HEK293 (cell line): ENCODE results near the gene NEURL1.
A peak's percentile ranks its signal among the peaks of the same experiment; 100 is the strongest.

Experiments
- GLIS1 ChIP-seq: fragments of 450-650 bp; formaldehyde crosslinking; IDR thresholded peaks from 2 replicates; pipeline ENCODE4 v1.5.1; 2016; ENCODE audit warnings: missing biosample characterization, missing genetic modification characterization
- KLF10 ChIP-seq: fragments of 450-650 bp; IDR thresholded peaks from 2 replicates; pipeline ENCODE4 v1.5.1; 2018; ENCODE audit warnings: missing biosample characterization, mild to moderate bottlenecking, missing genetic modification characterization
- KLF16 ChIP-seq: fragments of 450-650 bp; formaldehyde crosslinking; IDR thresholded peaks from 2 replicates; pipeline ENCODE4 v1.5.1; 2017; ENCODE audit warnings: missing biosample characterization, missing genetic modification characterization
- SP3 ChIP-seq: fragments of 450-650 bp; formaldehyde crosslinking; IDR thresholded peaks from 2 replicates; pipeline ENCODE4 v1.5.1; 2016; ENCODE audit warnings: missing biosample characterization, missing genetic modification characterization
- ZBTB20 ChIP-seq: fragments of 450-650 bp; formaldehyde crosslinking; IDR thresholded peaks from 2 replicates; pipeline ENCODE4 v1.5.1; 2016; ENCODE audit warnings: missing biosample characterization, missing genetic modification characterization
- ZFP3 ChIP-seq: fragments of 450-650 bp; formaldehyde crosslinking; IDR thresholded peaks from 2 replicates; pipeline ENCODE4 v1.5.1; 2016; ENCODE audit warnings: low read depth, missing biosample characterization, missing genetic modification characterization
- ZNF169 ChIP-seq: fragments of 450-650 bp; formaldehyde crosslinking; IDR thresholded peaks from 2 replicates; pipeline ENCODE4 v1.5.1; 2016; ENCODE audit warnings: missing biosample characterization, missing genetic modification characterization
- ZNF214 ChIP-seq: fragments of 450-650 bp; formaldehyde crosslinking; IDR thresholded peaks from 2 replicates; pipeline ENCODE4 v1.5.1; 2017; ENCODE audit warnings: missing biosample characterization, mild to moderate bottlenecking, missing genetic modification characterization, borderline replicate concordance
- ZNF302 ChIP-seq: fragments of 450-650 bp; formaldehyde crosslinking; IDR thresholded peaks from 2 replicates; pipeline ENCODE4 v1.5.1; 2016; ENCODE audit warnings: missing biosample characterization, missing genetic modification characterization, low read depth
- ZNF311 ChIP-seq: fragments of 450-650 bp; formaldehyde crosslinking; IDR thresholded peaks from 2 replicates; pipeline ENCODE4 v1.5.1; 2017; ENCODE audit warnings: missing biosample characterization, missing genetic modification characterization, borderline replicate concordance
- ZNF391 ChIP-seq: fragments of 450-650 bp; formaldehyde crosslinking; IDR thresholded peaks from 2 replicates; pipeline ENCODE4 v1.5.1; 2016; ENCODE audit warnings: low read depth, missing biosample characterization, missing genetic modification characterization, borderline replicate concordance
- ZNF426 ChIP-seq: fragments of 450-650 bp; formaldehyde crosslinking; IDR thresholded peaks from 2 replicates; pipeline ENCODE4 v1.5.1; 2017; ENCODE audit warnings: missing biosample characterization, missing genetic modification characterization, mild to moderate bottlenecking, inconsistent platforms, moderate library complexity
- ZNF48 ChIP-seq: fragments of 450-650 bp; formaldehyde crosslinking; IDR thresholded peaks from 2 replicates; pipeline ENCODE4 v1.5.1; 2016; ENCODE audit warnings: missing biosample characterization, missing genetic modification characterization
- ZNF610 ChIP-seq: fragments of 450-650 bp; formaldehyde crosslinking; IDR thresholded peaks from 2 replicates; pipeline ENCODE4 v1.5.1; 2016; ENCODE audit warnings: missing biosample characterization, missing genetic modification characterization, borderline replicate concordance
- ZNF707 ChIP-seq: fragments of 450-650 bp; formaldehyde crosslinking; IDR thresholded peaks from 2 replicates; pipeline ENCODE4 v1.5.1; 2016; ENCODE audit warnings: missing biosample characterization, missing genetic modification characterization
- ZNF777 ChIP-seq: fragments of 450-650 bp; formaldehyde crosslinking; IDR thresholded peaks from 2 replicates; pipeline ENCODE4 v1.5.1; 2017; ENCODE audit warnings: missing biosample characterization, missing genetic modification characterization, borderline replicate concordance
- ZNF785 ChIP-seq: fragments of 450-650 bp; formaldehyde crosslinking; IDR thresholded peaks from 2 replicates; pipeline ENCODE4 v1.5.1; 2016; ENCODE audit warnings: missing biosample characterization, missing genetic modification characterization
- ZNF830 ChIP-seq: fragments of 450-650 bp; IDR thresholded peaks from 2 replicates; pipeline ENCODE4 v1.5.0; 2018; ENCODE audit warnings: missing biosample characterization, missing genetic modification characterization, low read depth, mild to moderate bottlenecking, moderate library complexity
- ZSCAN16 ChIP-seq: fragments of 450-650 bp; formaldehyde crosslinking; IDR thresholded peaks from 2 replicates; pipeline ENCODE4 v1.5.1; 2016; ENCODE audit warnings: missing biosample characterization, missing genetic modification characterization
- ZXDB ChIP-seq: fragments of 450-650 bp; formaldehyde crosslinking; IDR thresholded peaks from 2 replicates; pipeline ENCODE4 v1.5.1; 2016; ENCODE audit warnings: missing biosample characterization, missing genetic modification characterization
- TF ChIP-seq, protein P1 (sequence below): fragments of 450-650 bp; formaldehyde crosslinking; IDR thresholded peaks from 2 replicates; pipeline ENCODE4 v1.5.0; 2017; ENCODE audit warnings: missing biosample characterization, missing genetic modification characterization, borderline replicate concordance
- TF ChIP-seq, protein P2 (sequence below): fragments of 450-650 bp; formaldehyde crosslinking; IDR thresholded peaks from 2 replicates; pipeline ENCODE4 v1.5.1; 2016; ENCODE audit warnings: missing biosample characterization, missing genetic modification characterization
- TF ChIP-seq, protein P3 (sequence below): fragments of 450-650 bp; formaldehyde crosslinking; IDR thresholded peaks from 2 replicates; pipeline ENCODE4 v1.5.1; 2016; ENCODE audit warnings: missing biosample characterization, missing genetic modification characterization, borderline replicate concordance
- TF ChIP-seq, protein P4 (sequence below): sonication (generic); formaldehyde crosslinking; IDR thresholded peaks from 2 replicates; pipeline ENCODE4 v1.8.1; 2022; ENCODE audit warnings: mild to moderate bottlenecking, moderate library complexity, missing genetic modification reagents
- TF ChIP-seq, protein P5 (sequence below): fragments of 450-650 bp; formaldehyde crosslinking; IDR thresholded peaks from 2 replicates; pipeline ENCODE4 v1.5.1; 2017; ENCODE audit warnings: missing biosample characterization, missing genetic modification characterization

NEURL1 gene

DNA sequence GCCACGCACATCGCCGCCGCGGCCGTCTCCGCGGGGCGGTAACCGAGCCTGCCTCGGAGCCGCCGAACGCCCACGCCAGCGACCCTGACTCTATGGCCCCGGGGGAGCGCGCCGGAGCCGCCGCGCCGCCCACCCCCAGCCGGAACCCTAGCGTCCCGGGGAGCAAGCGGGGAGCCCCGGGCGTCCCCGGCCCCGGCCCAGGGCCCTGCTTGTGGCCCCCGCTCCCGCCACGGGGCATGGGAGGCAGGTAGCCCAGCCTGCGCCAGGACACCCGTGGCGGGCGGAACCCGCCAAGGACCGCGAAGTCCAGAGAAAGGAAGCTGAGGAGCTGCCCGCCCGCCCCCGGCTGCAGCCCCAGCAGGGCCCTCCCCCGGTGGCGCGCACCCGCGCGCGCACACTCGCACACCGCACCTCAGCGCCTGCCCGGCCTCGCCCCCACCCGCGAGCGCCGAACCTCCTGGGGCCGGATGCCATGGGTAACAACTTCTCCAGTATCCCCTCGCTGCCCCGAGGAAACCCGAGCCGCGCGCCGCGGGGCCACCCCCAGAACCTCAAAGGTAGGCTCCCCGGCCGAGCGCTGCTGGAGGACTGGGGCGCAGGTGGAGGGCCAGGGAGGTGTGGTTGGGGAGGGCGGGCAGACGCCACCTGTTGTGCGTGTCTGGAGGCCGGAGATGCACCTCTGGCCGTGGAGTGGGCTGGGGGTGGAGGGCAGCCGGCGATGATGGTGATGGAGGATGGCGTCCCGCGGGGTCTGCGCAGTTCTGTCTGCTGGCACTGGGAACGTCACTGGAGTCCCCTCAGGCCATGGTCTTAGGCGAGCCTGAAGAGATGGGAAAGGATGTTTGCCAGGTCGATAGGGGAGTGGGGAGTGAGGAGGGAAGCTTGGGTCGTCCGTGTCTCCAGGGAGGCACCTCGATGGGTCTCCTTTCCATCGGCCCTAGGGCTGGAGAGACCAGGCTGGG is 692 bp downstream of the NEURL1 start (continued):
- TF ChIP-seq, protein P1, sequence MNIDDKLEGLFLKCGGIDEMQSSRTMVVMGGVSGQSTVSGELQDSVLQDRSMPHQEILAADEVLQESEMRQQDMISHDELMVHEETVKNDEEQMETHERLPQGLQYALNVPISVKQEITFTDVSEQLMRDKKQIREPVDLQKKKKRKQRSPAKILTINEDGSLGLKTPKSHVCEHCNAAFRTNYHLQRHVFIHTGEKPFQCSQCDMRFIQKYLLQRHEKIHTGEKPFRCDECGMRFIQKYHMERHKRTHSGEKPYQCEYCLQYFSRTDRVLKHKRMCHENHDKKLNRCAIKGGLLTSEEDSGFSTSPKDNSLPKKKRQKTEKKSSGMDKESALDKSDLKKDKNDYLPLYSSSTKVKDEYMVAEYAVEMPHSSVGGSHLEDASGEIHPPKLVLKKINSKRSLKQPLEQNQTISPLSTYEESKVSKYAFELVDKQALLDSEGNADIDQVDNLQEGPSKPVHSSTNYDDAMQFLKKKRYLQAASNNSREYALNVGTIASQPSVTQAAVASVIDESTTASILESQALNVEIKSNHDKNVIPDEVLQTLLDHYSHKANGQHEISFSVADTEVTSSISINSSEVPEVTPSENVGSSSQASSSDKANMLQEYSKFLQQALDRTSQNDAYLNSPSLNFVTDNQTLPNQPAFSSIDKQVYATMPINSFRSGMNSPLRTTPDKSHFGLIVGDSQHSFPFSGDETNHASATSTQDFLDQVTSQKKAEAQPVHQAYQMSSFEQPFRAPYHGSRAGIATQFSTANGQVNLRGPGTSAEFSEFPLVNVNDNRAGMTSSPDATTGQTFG (tag by site-specific recombination) = no peak
- no peak for TF ChIP-seq ZSCAN16
- no peak for TF ChIP-seq ZNF302 (tag by site-specific recombination)
- no peak for TF ChIP-seq ZNF169
- TF ChIP-seq ZFP3 (tag by site-specific recombination) = no peak
- TF ChIP-seq ZNF830 (tag by site-specific recombination) = no peak
- TF ChIP-seq, protein P2, sequence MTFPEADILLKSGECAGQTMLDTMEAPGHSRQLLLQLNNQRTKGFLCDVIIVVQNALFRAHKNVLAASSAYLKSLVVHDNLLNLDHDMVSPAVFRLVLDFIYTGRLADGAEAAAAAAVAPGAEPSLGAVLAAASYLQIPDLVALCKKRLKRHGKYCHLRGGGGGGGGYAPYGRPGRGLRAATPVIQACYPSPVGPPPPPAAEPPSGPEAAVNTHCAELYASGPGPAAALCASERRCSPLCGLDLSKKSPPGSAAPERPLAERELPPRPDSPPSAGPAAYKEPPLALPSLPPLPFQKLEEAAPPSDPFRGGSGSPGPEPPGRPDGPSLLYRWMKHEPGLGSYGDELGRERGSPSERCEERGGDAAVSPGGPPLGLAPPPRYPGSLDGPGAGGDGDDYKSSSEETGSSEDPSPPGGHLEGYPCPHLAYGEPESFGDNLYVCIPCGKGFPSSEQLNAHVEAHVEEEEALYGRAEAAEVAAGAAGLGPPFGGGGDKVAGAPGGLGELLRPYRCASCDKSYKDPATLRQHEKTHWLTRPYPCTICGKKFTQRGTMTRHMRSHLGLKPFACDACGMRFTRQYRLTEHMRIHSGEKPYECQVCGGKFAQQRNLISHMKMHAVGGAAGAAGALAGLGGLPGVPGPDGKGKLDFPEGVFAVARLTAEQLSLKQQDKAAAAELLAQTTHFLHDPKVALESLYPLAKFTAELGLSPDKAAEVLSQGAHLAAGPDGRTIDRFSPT (tag by site-specific recombination) = no peak; the same call in 1 of the 2 replicates
- no peak for TF ChIP-seq SP3
- no peak for TF ChIP-seq ZNF391 (tag by site-specific recombination)
- no peak for TF ChIP-seq ZNF785 (tag by site-specific recombination)
- no peak for TF ChIP-seq KLF16 (tag by site-specific recombination)
- TF ChIP-seq KLF10 (tag by site-specific recombination) = no peak
- no peak for TF ChIP-seq ZNF707
- no peak for TF ChIP-seq ZNF610
- TF ChIP-seq, protein P3, sequence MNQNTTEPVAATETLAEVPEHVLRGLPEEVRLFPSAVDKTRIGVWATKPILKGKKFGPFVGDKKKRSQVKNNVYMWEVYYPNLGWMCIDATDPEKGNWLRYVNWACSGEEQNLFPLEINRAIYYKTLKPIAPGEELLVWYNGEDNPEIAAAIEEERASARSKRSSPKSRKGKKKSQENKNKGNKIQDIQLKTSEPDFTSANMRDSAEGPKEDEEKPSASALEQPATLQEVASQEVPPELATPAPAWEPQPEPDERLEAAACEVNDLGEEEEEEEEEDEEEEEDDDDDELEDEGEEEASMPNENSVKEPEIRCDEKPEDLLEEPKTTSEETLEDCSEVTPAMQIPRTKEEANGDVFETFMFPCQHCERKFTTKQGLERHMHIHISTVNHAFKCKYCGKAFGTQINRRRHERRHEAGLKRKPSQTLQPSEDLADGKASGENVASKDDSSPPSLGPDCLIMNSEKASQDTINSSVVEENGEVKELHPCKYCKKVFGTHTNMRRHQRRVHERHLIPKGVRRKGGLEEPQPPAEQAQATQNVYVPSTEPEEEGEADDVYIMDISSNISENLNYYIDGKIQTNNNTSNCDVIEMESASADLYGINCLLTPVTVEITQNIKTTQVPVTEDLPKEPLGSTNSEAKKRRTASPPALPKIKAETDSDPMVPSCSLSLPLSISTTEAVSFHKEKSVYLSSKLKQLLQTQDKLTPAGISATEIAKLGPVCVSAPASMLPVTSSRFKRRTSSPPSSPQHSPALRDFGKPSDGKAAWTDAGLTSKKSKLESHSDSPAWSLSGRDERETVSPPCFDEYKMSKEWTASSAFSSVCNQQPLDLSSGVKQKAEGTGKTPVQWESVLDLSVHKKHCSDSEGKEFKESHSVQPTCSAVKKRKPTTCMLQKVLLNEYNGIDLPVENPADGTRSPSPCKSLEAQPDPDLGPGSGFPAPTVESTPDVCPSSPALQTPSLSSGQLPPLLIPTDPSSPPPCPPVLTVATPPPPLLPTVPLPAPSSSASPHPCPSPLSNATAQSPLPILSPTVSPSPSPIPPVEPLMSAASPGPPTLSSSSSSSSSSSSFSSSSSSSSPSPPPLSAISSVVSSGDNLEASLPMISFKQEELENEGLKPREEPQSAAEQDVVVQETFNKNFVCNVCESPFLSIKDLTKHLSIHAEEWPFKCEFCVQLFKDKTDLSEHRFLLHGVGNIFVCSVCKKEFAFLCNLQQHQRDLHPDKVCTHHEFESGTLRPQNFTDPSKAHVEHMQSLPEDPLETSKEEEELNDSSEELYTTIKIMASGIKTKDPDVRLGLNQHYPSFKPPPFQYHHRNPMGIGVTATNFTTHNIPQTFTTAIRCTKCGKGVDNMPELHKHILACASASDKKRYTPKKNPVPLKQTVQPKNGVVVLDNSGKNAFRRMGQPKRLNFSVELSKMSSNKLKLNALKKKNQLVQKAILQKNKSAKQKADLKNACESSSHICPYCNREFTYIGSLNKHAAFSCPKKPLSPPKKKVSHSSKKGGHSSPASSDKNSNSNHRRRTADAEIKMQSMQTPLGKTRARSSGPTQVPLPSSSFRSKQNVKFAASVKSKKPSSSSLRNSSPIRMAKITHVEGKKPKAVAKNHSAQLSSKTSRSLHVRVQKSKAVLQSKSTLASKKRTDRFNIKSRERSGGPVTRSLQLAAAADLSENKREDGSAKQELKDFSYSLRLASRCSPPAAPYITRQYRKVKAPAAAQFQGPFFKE (tag by site-specific recombination) = no peak
- no peak for TF ChIP-seq ZNF214 (tag by site-specific recombination)
- TF ChIP-seq ZNF777 (tag by site-specific recombination) = peak; percentile 83
- no peak for TF ChIP-seq ZNF426 (tag by site-specific recombination)
- peak; percentile 94 for TF ChIP-seq GLIS1 (tag by site-specific recombination)
- TF ChIP-seq, protein P4, sequence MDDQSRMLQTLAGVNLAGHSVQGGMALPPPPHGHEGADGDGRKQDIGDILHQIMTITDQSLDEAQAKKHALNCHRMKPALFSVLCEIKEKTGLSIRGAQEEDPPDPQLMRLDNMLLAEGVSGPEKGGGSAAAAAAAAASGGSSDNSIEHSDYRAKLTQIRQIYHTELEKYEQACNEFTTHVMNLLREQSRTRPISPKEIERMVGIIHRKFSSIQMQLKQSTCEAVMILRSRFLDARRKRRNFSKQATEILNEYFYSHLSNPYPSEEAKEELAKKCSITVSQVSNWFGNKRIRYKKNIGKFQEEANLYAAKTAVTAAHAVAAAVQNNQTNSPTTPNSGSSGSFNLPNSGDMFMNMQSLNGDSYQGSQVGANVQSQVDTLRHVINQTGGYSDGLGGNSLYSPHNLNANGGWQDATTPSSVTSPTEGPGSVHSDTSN (CRISPR knock-in tag) = no peak
- TF ChIP-seq ZNF48 (tag by site-specific recombination) = no peak
- no peak for TF ChIP-seq ZNF311 (tag by site-specific recombination)
- TF ChIP-seq, protein P5, sequence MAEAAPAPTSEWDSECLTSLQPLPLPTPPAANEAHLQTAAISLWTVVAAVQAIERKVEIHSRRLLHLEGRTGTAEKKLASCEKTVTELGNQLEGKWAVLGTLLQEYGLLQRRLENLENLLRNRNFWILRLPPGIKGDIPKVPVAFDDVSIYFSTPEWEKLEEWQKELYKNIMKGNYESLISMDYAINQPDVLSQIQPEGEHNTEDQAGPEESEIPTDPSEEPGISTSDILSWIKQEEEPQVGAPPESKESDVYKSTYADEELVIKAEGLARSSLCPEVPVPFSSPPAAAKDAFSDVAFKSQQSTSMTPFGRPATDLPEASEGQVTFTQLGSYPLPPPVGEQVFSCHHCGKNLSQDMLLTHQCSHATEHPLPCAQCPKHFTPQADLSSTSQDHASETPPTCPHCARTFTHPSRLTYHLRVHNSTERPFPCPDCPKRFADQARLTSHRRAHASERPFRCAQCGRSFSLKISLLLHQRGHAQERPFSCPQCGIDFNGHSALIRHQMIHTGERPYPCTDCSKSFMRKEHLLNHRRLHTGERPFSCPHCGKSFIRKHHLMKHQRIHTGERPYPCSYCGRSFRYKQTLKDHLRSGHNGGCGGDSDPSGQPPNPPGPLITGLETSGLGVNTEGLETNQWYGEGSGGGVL = 0 out of 2 replicates have a peak, but pooled peaks have one; percentile 38
- TF ChIP-seq ZBTB20 (tag by site-specific recombination) = peak; percentile 33; the same call in 1 of the 2 replicates
- TF ChIP-seq ZXDB = no peak
